HTR-8/SVneo (cell line): ENCODE results near the gene LCOR.

ENCODE experiments used
- DNase-seq: peaks from one replicate; pipeline ENCODE4 v3.0.0; 2011; ENCODE audit warnings: low spot score, mixed read lengths; ENCODE audit not compliant: insufficient read length
- FAIRE-seq: peaks from 2 replicates; lab custom pipeline; 2011; peaks lifted over from hg19 to GRCh38; lab: Jason Lieb, UNC

LCOR gene

GRCh38 chr10:97003151-97003803 lies 171.2 kb downstream of the LCOR start:
- DNase-seq, result no peak
- FAIRE-seq, result no peak

- DNase-seq, result no peak
- FAIRE-seq, result no peak
Observed at GRCh38 chr10:97003804-97004201, 171.7 kb downstream of the LCOR start.

DNA sequence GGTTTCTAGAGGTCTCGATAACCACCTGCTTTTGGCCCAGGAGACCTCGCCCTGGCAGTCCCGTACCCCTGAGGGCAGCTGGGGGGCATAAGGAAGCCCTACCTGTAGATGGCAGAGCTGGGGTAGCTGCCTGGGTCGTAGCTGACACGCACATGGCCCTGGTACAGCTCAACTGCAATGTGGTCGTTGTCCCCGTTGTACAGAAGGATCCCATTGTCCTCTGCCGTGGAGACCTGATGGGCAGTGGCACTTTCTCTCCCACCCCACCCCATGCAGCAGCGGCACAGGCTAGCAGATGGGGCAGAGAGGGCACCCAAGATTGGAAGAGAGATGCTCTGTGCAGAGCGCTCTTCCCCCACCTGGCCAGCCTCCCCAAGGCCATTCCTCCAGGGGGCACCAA lies 172.5 kb downstream of the LCOR start:
- DNase-seq (no peak), FAIRE-seq (no peak)

GRCh38 chr10:97005349-97005748 lies 173.3 kb downstream of the LCOR start:
- peak; percentile 28 for FAIRE-seq

DNA sequence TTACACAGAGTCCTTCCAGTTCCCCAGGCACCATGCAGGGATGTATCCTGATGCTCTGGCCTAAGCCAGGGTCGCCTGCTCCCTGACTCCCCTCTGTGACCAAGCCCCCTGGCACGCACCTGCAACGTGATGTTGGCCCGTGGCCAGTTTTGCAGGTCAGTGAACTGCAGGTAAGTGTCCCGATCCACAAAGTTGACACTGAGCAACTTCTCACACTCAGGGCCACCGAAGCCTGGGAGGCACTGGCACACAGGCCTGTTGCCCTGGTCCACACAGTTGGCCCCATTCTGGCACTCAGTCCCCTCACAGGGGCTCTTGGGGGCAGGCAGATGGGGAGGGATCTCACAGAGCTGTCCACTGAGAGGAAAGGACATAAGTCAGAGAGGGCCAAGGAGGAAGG lies 174.3 kb downstream of the LCOR start:
- FAIRE-seq, result no peak

More at GRCh38 chr10:97005349-97005748, 173.3 kb downstream of the LCOR start:
- DNase-seq, result no peak

GRCh38 chr10:97007417-97007816 lies 175.3 kb downstream of the LCOR start:
- DNase-seq (no peak), FAIRE-seq (no peak)

More for the DNA sequence above, 174.3 kb downstream of the LCOR start:
- no peak for DNase-seq

DNA sequence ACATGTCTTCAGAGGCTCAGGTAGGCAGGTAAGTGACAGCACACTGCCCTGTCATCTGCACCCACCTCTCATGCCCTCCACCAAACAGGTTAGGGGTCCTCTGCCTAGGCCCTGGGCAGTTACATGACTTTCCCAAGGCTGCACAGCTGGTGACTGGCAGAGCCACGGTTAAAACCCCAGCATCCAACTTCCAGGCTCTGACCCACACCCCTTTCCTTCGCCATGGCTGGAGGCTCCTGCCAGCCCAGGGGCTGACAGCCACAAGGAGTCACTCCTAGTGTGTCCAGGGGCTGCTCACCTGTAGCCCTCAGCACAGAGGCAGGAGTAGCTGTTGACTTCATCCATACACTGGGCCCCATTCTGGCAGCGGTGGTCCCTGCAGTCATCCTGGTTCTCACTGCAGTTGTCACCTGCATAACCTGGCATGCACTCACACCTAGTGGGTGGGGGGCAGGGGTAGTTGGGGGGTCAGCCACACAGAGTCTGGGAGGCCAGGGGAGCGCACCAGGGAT lies 178.7 kb downstream of the LCOR start:
- no peak for DNase-seq
- no peak for FAIRE-seq

DNA sequence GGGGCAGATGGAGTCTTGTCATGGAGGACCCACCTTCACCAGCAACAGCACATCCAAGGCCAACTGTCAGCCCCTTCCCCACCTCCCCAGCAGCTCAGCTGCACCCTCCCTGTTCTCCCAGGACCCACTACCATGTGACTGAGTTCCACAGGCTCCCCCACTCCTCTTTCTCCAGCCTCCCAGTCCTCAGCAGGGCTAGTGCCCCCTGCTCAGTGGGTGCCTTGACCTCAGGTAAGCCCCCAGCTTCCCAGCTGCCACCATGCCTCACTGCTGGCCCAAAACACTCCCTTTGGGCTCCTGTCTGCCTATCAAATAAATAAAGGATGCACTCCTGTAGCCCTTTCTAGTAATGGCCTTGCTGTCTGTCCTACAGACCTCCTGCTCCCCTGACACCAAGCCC lies 179.3 kb downstream of the LCOR start:
- FAIRE-seq (no peak), DNase-seq (no peak)

DNA sequence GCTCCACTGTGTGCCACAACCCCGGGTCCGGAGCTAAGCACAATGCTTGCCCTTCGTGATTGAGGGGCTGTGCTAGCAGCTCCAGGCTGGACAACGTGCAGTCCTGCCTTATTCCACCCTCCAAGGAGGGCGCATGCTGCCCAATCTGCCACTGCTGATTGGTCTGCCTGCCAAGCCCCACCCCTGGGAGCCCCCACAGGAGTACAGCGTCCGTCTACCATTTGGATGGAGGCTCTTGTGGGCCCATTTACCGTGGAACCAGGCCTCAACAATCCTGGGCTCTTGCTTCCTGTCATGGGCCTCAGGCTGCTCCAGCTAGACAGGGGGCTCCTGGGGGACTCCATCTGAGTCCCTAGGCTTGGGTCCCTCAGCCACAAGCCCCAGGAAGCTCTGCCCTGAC lies 180.4 kb downstream of the LCOR start:
- FAIRE-seq (no peak), DNase-seq (no peak)

GRCh38 chr10:97013568-97013967 lies 181.5 kb downstream of the LCOR start:
- FAIRE-seq (no peak), DNase-seq (no peak)

DNA sequence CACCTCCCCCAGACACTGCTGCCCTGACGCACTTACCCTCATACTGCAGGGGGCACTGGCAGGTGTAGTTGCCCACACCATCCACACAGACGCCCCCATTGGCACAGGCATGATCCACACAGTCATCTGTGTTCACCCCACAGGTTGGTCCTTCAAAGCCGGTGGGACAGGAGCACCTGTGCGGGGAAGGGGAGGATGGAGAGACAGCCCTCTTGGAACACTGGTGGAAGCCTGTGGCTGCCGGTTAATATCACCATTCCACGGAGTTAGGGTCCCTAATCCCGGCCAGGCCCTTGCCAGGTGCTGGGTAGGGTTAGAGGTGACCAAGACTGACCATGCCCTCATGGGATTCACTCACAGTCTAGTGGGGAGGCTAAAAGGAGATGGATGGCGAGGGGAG lies 181.9 kb downstream of the LCOR start:
- FAIRE-seq (no peak), DNase-seq (no peak)

DNA sequence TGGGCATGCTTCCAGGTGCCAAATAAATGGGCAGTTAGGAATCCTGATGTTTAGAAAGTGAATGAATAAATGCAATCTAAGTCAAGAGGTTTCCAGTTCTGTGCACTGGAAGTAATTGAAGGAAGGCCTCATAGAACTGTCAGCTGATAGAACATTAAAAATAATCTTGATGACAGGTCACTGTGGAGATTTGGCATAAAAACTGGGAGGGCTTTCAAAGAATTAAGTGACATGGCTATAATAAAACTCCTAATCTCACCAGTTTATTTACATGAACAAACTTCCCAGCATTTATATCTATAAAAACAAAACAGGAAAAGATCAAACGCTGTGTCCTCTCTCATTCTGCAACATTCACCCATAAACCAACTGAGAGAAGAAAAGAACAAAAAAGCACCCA lies 183.1 kb downstream of the LCOR start:
- no peak for DNase-seq
- no peak for FAIRE-seq

DNA sequence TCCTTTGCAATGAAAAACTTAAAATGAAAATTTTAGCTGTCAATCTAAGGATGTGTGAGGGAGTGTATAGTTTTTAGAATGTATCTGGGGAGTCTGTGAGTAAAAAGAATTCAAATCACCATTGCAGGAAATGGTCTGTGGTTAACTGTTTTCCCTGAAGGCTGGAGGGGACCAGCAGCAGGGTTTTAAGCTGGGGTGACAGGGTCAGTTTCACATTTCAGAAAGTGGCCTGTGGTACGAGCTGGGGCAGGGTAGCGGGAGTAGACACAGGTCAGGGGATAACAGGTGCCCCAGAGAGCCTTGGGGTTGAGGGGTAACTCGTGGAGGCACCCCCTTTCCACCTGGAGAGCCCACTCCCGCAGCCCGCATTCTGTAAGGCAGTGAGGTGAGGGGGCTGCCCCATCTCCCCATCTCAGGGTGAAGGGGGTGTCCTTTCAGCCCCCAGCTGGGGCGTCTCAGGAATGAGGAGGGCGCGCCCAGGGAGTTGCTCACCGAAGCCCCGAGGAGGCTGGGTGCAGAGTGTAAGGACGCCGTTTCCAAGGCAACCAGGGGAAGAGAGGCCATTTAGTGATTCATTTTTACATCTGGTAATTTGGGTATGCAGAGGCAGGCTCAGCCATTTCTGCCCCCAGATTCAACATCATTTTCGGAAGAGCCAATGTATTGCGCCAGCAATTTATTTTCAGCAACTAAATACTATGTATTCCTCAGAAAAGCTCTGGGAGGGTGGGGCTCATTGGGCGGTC lies 184.8 kb downstream of the LCOR start:
- DNase-seq (no peak), FAIRE-seq (no peak)

DNA sequence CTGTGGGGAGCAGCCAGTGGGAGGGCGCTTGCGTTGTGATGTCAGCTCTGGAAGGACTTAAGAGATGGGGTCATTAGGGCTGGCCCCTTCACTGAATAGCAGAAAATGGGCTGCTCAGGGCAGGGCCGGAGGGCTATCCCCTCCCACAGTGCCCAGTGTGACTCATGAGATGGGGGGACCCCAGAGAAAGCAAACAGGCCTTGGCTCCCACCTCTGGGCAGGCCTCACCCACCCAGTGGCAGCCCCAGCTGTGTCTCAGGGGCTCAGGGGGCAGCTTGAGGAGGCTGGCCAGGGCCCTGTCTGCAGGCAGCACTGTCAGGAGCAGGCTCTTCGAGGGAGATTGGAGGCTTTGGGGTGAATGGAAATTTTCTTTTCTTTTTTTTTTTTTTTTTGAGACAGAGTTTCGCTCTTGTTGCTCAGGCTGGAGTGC lies 185.4 kb downstream of the LCOR start:
- no peak for DNase-seq
- no peak for FAIRE-seq

- no peak for FAIRE-seq
- no peak for DNase-seq
Observed at GRCh38 chr10:97018251-97019212, 186.4 kb downstream of the LCOR start.

- FAIRE-seq (no peak), DNase-seq (no peak)
Observed at GRCh38 chr10:97019213-97019844, 187.2 kb downstream of the LCOR start.

DNA sequence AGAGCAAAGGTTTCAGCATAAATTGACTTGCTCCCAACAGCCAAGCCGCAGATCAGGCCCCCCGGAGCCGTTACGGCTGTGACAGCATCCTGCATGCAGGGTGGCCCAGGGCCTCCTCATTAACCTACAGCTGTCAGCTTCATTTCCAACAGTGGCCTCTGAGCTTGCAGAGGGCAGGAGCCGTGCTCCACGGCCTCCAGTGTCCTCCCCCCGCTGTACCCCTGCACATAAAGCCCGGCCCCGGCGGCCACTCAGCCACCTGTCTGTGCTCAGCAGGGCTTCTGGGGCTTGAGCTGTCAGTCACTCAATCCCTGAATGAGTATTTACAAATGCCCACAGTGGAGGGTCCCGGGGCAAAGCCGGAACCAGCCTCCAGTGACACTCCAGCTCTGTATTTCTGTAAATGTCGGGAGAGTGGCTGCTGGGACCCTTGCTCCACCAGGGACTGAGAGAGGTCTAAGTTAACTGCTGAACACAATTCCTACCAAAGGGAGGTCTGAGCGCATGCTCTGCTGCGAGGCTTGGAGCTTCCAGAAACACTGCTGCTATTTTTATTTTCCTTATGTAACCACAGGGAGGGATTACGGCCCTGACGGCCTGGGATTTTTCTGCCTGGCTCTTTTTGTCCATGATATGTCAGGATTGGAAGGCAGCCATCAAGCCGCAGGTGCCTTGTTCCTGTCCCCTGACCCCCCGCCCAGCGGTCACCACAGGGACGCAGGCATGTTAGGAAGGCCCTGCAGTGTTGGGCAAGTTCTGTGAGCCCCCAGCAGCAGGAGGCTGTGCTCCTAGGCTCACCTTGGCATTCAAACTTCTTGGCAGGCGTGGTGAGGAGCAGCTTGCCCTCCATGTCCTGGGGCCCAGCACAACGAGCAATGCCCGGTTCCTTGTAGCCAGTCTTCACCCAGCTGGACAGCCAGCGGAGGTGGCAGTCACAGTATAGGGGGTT lies 188.6 kb downstream of the LCOR start:
- FAIRE-seq, result no peak
- DNase-seq, result no peak

DNA sequence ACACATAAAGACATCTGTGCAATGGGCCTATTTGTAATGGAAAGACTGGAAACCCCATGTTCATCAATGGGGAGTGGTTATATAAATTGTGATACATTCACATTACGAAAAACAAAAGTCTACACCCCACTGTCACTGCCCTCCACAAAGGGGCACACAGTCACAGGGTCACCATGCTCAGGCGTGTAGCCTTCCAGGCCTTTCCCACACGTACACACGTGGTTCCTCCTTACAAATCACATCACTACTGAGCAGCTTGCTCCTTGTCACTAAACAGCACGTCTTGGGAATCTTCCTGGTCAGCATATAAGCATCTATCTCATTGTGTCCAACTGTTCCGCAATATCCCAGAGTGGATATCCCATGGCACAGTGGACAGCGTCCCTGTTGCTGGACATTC lies 190.5 kb downstream of the LCOR start:
- no peak for FAIRE-seq
- no peak for DNase-seq
